K562 (cell line): ENCODE data around the gene FAM50A. TPM values are rescaled to one million over a fixed set of nuclear protein-coding genes. Genes with fewer than 3 reads are reported as not detected.

Experiments used
- FOXO4 ChIP-seq: fragments of 450-650 bp; formaldehyde crosslinking; IDR thresholded peaks from 2 replicates; pipeline ENCODE4 v1.4.0; 2020; ENCODE audit warnings: mild to moderate bottlenecking, moderate library complexity
- HNRNPUL1 ChIP-seq: fragments of 200-400 bp; formaldehyde crosslinking; IDR thresholded peaks from 2 replicates; pipeline ENCODE4 v1.6.1; 2017; ENCODE audit warnings: low read length
- KAT7 ChIP-seq: sonication (generic); formaldehyde crosslinking; IDR thresholded peaks from 2 replicates; pipeline ENCODE4 v1.8.0; 2022; ENCODE audit warnings: missing genetic modification reagents, mild to moderate bottlenecking, borderline replicate concordance
- KDM1A ChIP-seq, 2 experiments: fragments of 450-650 bp; IDR thresholded peaks; 2 replicates each; pipeline ENCODE4 v1.6.1; 2016; ENCODE audit warnings: mild to moderate bottlenecking in 2 of 2
- KLF6 ChIP-seq: fragments of 250-450 bp; sonication (Bioruptor Pico); IDR thresholded peaks from 2 replicates; pipeline ENCODE4 v1.4.0; 2020; ENCODE audit warnings: mild to moderate bottlenecking, moderate library complexity, borderline replicate concordance
- PATZ1 ChIP-seq: fragments of 250-450 bp; sonication (Bioruptor Pico); IDR thresholded peaks from 2 replicates; pipeline ENCODE4 v1.5.0; 2020; ENCODE audit warnings: mild to moderate bottlenecking, borderline replicate concordance
- PCBP1 ChIP-seq: fragments of 200-400 bp; formaldehyde crosslinking; IDR thresholded peaks from 2 replicates; pipeline ENCODE4 v1.6.1; 2018; ENCODE audit warnings: mild to moderate bottlenecking, low read depth, low read length; ENCODE audit not compliant: poor library complexity, severe bottlenecking
- PCBP2 ChIP-seq: fragments of 200-400 bp; formaldehyde crosslinking; IDR thresholded peaks from 2 replicates; pipeline ENCODE4 v1.6.1; 2018; ENCODE audit warnings: low read length, low read depth, mild to moderate bottlenecking, moderate library complexity; ENCODE audit not compliant: poor library complexity, severe bottlenecking
- PHF21A ChIP-seq: fragments of 450-650 bp; IDR thresholded peaks from 2 replicates; pipeline ENCODE4 v1.6.1; 2017; ENCODE audit warnings: low read depth, borderline replicate concordance
- POU5F1 ChIP-seq: fragments of 150-350 bp; IDR thresholded peaks from 2 replicates; pipeline ENCODE4 v1.6.1; 2014; ENCODE audit warnings: borderline replicate concordance, low read length, low read depth, mild to moderate bottlenecking; ENCODE audit not compliant: partially characterized antibody
- RUNX1 ChIP-seq: sonication (generic); IDR thresholded peaks from 2 replicates; pipeline ENCODE4 v1.6.1; 2016; ENCODE audit warnings: antibody characterized with exemption, low read depth
- SMARCA4 ChIP-seq: fragments of 450-650 bp; IDR thresholded peaks from 2 replicates; pipeline ENCODE4 v1.6.1; 2016
- STAT5A ChIP-seq: IDR thresholded peaks from 2 replicates; pipeline ENCODE4 v1.6.1; 2012; ENCODE audit warnings: low read length, inconsistent platforms, borderline replicate concordance
- TAL1 ChIP-seq: fragments of 450-650 bp; IDR thresholded peaks from 2 replicates; pipeline ENCODE4 v1.6.1; 2016; ENCODE audit warnings: mild to moderate bottlenecking
- ZBTB12 ChIP-seq: fragments of 250-450 bp; sonication (Bioruptor Pico); IDR thresholded peaks from 2 replicates; pipeline ENCODE4 v1.4.0; 2020
- ZNF277 ChIP-seq: fragments of 250-450 bp; sonication (Bioruptor Pico); IDR thresholded peaks from 2 replicates; pipeline ENCODE4 v1.8.0; 2022; ENCODE audit warnings: inconsistent platforms, mild to moderate bottlenecking, moderate library complexity, borderline replicate concordance
- ZNF639 ChIP-seq, 2 experiments: fragments of 200-800 bp in 1 of 2; sonication (Bioruptor generic) in 1 of 2; sonication (generic) in 1 of 2; formaldehyde crosslinking in 1 of 2; IDR thresholded peaks in 1 of 2; conservative IDR thresholded peaks in 1 of 2; 2 replicates each; pipeline versions ENCODE4 v1.5.0 to v1.6.1; 2016 to 2020; ENCODE audit warnings: missing compliant biosample characterization in 1 of 2, missing genetic modification characterization in 1 of 2, missing genetic modification reagents in 1 of 2
- polyA plus RNA-seq, 8 experiments: library from polyadenylated mRNA; depleted of rRNA in 4 of 8; stranded (reverse) in 5 of 8; unstranded in 3 of 8; fragments of >200 nt; fragmentation: Nextera tagmentation in 2 of 8; fragmentation: Illumina TruSeq in 1 of 8; extraction: Ambion mirVana in 2 of 8; extraction: Trizol in 1 of 8; gene quantifications; 2 replicates each; pipeline versions ENCODE4 v1.2.1 to v1.2.3, GENCODE V29; 2011 to 2014; ENCODE audit warnings: inconsistent platforms in 1 of 8, missing spikeins in 1 of 8
- total RNA-seq, 7 experiments: library from RNA; depleted of rRNA in 6 of 7; stranded (reverse); fragments of >200 nt in 6 of 7; fragmentation: Illumina TruSeq in 2 of 7; extraction: Trizol in 2 of 7; gene quantifications; 2 replicates each; pipeline versions ENCODE4 v1.2.1 to v1.2.3, GENCODE V29; 2011 to 2021; ENCODE audit warnings: low replicate concordance in 1 of 7

FAM50A gene
- total and polyA plus RNA-seq, 9 of the 15 experiments (the other 6 are each of a cell fraction or from before 2014, with no cell fraction given) = 4.4 to 114 (median 67.3) TPM

GRCh38 chrX:154428176-154429171 is 15.5 kb upstream of the FAM50A start, which contains the start of gene ATP6AP1 (continued):
- TF ChIP-seq FOXO4 (CRISPR knock-in tag) = no peak
- TF ChIP-seq KAT7 = peak; percentile 22; the same call in 1 of the 2 replicates
- no peak for TF ChIP-seq SMARCA4
- TF ChIP-seq KLF6 (CRISPR knock-in tag) = no peak
- 0 out of 2 replicates have a peak, but pooled peaks have one; percentile 52 for TF ChIP-seq RUNX1
- TF ChIP-seq ZNF639 (CRISPR knock-in tag; conservative IDR thresholded peaks at IDR 0.05 in 1 of 2, IDR thresholded peaks at IDR 0.05 in 1 of 2) = no peak; a peak in 2 of 4 replicates
- TF ChIP-seq TAL1 = no peak
- TF ChIP-seq KDM1A (IDR thresholded peaks at IDR 0.05) = peak; percentile 48 to 50; a peak in 2 of 4 replicates
- TF ChIP-seq STAT5A = no peak
- TF ChIP-seq ZBTB12 (CRISPR knock-in tag) = no peak
- TF ChIP-seq HNRNPUL1 = no peak
- TF ChIP-seq PATZ1 (CRISPR knock-in tag) = no peak
- no peak for TF ChIP-seq PHF21A
- TF ChIP-seq ZNF277 (CRISPR knock-in tag) = no peak
- no peak for TF ChIP-seq PCBP1
- no peak for TF ChIP-seq POU5F1
- TF ChIP-seq PCBP2 = no peak
